ENCODE results near the gene TEAD1. TPM values are rescaled to one million over a fixed set of nuclear protein-coding genes. Genes with fewer than 3 reads are reported as not detected.

Gene TEAD1
- total RNA-seq, 6 experiments from 2014 or later, result 218 to 252 (median 227) TPM

DNA sequence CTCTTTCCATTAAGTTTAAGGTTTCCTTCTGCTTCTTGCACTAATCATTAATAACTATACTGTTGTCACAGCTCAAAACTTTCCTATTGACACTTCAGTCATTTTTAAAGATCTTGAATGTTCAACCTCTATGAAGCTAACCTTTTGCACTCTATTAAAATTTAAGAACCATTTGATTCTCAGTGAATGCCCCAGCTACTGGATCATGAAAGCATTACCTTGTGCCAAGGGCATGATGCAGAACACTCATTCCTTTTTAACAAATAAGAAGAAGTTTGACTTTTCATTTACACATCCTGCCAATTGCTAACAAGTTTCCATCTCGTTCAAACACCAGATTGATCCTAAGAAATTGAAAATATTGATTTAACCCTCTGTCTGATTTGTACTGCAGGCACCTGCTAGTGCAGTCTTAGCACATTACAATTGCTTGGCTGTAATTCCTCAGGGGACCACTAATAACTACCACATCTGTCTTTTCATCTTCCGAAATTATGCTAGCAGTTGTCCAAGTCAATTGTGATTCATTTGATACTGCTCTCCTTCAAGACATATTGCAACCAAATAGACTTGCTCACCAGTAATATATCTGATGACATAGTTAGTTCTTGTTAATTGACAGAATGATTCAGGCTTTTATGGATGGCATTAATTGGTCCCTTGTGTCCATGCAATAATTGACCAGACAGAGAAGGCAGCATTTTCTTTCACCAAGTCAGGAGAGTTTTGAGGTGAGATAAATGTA is 158.4 kb downstream of the TEAD1 start:
- Mint-ChIP-seq H3K27ac (peak overlapping the region; percentile 60), H3K36me3 (ENCODE audit: low read depth) (peaks cover 60% of the 10 kb centered on the region), H3K4me3 (no peak overlapping the region; the same call in 1 of the 2 replicates), H3K9me3 (no peaks in the 10 kb centered on the region), H3K27me3 (ENCODE audit: insufficient read depth) (peaks cover 8% of the 10 kb centered on the region), H3K4me1 (ENCODE audit: low read depth) (peaks cover 82% of the 10 kb centered on the region)
- TF ChIP-seq, protein P1, sequence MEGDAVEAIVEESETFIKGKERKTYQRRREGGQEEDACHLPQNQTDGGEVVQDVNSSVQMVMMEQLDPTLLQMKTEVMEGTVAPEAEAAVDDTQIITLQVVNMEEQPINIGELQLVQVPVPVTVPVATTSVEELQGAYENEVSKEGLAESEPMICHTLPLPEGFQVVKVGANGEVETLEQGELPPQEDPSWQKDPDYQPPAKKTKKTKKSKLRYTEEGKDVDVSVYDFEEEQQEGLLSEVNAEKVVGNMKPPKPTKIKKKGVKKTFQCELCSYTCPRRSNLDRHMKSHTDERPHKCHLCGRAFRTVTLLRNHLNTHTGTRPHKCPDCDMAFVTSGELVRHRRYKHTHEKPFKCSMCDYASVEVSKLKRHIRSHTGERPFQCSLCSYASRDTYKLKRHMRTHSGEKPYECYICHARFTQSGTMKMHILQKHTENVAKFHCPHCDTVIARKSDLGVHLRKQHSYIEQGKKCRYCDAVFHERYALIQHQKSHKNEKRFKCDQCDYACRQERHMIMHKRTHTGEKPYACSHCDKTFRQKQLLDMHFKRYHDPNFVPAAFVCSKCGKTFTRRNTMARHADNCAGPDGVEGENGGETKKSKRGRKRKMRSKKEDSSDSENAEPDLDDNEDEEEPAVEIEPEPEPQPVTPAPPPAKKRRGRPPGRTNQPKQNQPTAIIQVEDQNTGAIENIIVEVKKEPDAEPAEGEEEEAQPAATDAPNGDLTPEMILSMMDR (IDR thresholded peaks at IDR 0.05), result no peak; the same call in 1 of the 2 replicates
- DNase-seq, result no peak

GRCh38 chr11:12834166-12834565 is 159.9 kb downstream of the TEAD1 start:
- no peak overlapping the region for H3K4me3 Mint-ChIP-seq
- H3K27me3 Mint-ChIP-seq (ENCODE audit: insufficient read depth), result peaks cover 8% of the 10 kb centered on the region
- no peaks in the 10 kb centered on the region for H3K9me3 Mint-ChIP-seq
- peaks cover 55% of the 10 kb centered on the region for H3K36me3 Mint-ChIP-seq (ENCODE audit: low read depth)
- DNase-seq, result no peak
- H3K4me1 Mint-ChIP-seq (ENCODE audit: low read depth), result peaks cover 82% of the 10 kb centered on the region
- TF ChIP-seq, protein P1 (IDR thresholded peaks at IDR 0.05), result no peak
- H3K27ac Mint-ChIP-seq, result peak overlapping the region; percentile 46

DNA sequence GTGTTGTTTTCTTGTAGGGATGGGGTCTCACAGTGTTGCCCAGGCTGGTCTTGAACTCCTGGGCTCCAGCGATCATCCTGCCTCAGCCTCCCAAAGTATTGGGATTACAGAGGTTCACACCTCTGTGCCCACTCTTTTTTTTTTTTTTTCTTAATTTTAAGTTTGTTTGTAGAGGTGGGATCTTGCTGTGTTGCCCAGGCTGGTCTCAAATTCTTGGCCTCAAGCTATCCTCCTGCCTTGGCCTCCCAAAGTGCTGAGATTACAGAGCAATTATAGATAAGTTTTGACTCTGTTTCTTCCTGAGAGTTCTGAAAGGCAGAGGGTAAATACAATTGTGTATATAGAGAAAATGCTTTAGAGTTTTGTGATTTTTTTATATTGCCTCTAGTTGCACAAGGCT is 160.4 kb downstream of the TEAD1 start:
- Mint-ChIP-seq H3K4me3 (no peak overlapping the region), H3K27ac (no peak overlapping the region), H3K9me3 (no peaks in the 10 kb centered on the region), H3K36me3 (ENCODE audit: low read depth) (peaks cover 53% of the 10 kb centered on the region), H3K4me1 (ENCODE audit: low read depth) (peaks cover 82% of the 10 kb centered on the region), H3K27me3 (ENCODE audit: insufficient read depth) (peaks cover 11% of the 10 kb centered on the region)
- no peak for DNase-seq
- TF ChIP-seq, protein P1 (IDR thresholded peaks at IDR 0.05), result no peak

DNA sequence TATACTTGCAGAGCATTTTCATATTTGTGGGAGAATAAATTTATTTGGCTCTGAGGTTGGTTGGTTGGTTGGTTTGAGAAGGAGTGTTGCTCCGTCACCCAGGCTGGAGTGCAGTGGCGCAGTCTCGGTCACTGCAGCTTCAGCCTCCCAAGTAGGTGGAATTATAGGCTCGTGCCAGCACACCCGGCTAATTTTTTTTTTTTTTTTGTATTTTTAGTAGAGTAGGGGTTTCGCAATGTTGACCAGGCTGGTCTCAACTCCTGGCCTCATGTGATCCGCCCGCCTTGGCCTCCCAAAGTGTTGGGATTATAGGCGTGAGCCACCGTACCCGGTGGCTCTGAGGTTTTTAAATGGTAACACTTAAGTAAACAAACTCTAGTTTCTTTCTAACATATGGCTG is 161.1 kb downstream of the TEAD1 start:
- H3K36me3 Mint-ChIP-seq (ENCODE audit: low read depth), result peaks cover 48% of the 10 kb centered on the region
- H3K27ac Mint-ChIP-seq, result no peak overlapping the region
- H3K4me1 Mint-ChIP-seq (ENCODE audit: low read depth), result peaks cover 82% of the 10 kb centered on the region
- no peak overlapping the region for H3K4me3 Mint-ChIP-seq
- TF ChIP-seq, protein P1 (IDR thresholded peaks at IDR 0.05), result no peak
- peaks cover 11% of the 10 kb centered on the region for H3K27me3 Mint-ChIP-seq (ENCODE audit: insufficient read depth)
- no peaks in the 10 kb centered on the region for H3K9me3 Mint-ChIP-seq
- DNase-seq, result no peak

- H3K4me1 Mint-ChIP-seq (ENCODE audit: low read depth), result peaks cover 85% of the 10 kb centered on the region
- peak overlapping the region; percentile 82 for H3K27ac Mint-ChIP-seq
- peak; percentile 47 for DNase-seq
- no peaks in the 10 kb centered on the region for H3K9me3 Mint-ChIP-seq
- H3K36me3 Mint-ChIP-seq (ENCODE audit: low read depth), result peaks cover 27% of the 10 kb centered on the region
- TF ChIP-seq, protein P1 (IDR thresholded peaks at IDR 0.05), result no peak
- H3K27me3 Mint-ChIP-seq (ENCODE audit: insufficient read depth), result peaks cover 7% of the 10 kb centered on the region
- peak overlapping the region; percentile 79 for H3K4me3 Mint-ChIP-seq
Observed at GRCh38 chr11:12838463-12839123, 164.4 kb downstream of the TEAD1 start.

All from HFFc6 (cell line).